ENCODE measurements around the gene KAT6B.
A peak's percentile ranks its signal among the peaks of the same experiment; 100 is the strongest.

The KAT6B gene

GRCh38 chr10:75018686-75019307, 192.4 kb downstream of the KAT6B start:
- no peak for DNase-seq (ENCODE audit: low read depth)
- no peak overlapping the region for H3K4me3 ChIP-seq (ENCODE audit: low read length)
- no peak for TF ChIP-seq CTCF (IDR thresholded peaks at IDR 0.05; ENCODE audit: insufficient read depth, low read depth, low read length, missing control alignments)

DNA sequence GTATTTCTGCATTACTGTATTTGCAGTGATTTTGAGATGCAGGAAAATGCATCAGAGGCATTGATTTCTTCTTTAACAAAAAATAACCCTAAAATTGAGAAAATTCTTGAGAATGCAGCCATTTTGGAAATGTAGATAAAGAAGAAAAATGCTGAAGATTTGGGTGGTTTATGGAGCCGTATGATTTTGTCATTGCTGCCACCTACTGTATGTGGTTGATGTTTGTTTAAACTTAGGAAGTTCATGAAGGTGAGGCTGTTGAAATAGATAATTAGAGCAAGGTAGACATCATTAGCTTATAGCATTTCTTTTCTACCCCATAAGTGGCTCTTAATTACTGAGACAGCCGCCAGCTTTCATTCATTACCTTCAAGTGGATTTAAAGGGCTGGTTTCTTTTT, 193.0 kb downstream of the KAT6B start:
- peak; percentile 48 for TF ChIP-seq CTCF (IDR thresholded peaks at IDR 0.05; ENCODE audit: insufficient read depth, low read depth, low read length, missing control alignments)
- H3K4me3 ChIP-seq (ENCODE audit: low read length): no peak overlapping the region
- peak; percentile 41 for DNase-seq (ENCODE audit: low read depth)

DNA sequence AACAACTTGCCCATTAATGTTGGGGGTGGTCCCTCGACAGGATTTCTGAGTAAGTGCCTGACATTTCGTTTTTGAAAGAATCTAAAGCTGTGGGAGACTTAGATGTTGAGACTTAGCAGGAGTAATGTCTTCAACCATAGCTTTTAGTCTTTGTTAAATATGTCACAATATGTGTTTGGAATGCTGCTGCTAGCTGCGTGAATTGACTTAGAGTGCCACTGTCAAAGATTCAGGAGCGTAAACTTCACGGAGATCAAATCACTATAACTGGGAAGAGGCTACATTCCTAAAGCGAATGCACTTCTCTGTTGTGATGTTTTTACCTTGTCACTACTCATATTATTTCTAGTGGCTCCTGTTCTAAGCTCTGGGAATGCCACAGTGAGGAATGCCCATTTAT, 193.8 kb downstream of the KAT6B start:
- no peak overlapping the region for H3K4me3 ChIP-seq (ENCODE audit: low read length)
- DNase-seq (ENCODE audit: low read depth): no peak
- no peak for TF ChIP-seq CTCF (IDR thresholded peaks at IDR 0.05; ENCODE audit: insufficient read depth, low read depth, low read length, missing control alignments)

DNA sequence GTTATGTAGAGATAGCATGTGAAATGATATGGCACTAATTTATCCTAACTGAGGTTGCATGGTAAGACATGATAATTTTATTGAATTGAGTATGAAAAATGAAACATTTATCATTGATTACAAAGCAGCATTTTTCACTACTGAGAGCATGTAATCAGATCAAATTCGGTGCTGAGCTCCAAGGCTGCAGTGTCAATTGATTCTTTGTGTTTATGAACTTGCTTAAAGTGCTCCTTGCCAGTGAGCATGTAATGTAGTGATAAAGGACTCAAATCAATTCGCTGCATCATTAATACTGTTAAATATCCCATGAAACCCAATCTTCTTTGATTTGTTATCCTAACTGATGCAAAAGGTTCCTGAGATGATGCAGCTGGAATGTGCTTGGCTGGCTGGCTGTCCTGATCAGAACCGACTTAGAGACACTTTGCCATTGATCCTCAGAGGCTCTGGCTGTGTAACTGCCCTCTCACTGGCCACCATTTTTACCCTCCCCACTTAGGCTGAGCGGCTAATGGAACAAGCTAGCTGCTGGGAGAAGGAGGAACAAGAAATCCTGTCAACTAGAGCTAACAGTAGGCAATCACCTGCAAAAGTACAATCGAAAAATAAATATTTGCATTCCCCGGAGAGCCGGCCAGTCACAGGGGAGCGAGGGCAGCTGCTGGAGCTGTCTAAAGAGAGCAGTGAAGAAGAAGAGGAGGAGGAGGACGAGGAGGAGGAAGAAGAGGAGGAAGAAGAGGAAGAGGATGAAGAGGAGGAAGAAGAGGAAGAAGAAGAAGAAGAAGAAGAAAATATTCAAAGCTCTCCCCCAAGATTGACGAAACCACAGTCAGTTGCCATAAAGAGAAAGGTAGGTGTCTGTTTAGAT, 195.2 kb downstream of the KAT6B start:
- H3K4me3 ChIP-seq (ENCODE audit: low read length): no peak overlapping the region

GRCh38 chr10:75023074-75023473, 196.7 kb downstream of the KAT6B start:
- H3K4me3 ChIP-seq (ENCODE audit: low read length): no peak overlapping the region
- no peak for DNase-seq (ENCODE audit: low read depth)
- no peak for TF ChIP-seq CTCF (IDR thresholded peaks at IDR 0.05; ENCODE audit: insufficient read depth, low read depth, low read length, missing control alignments)

More for the DNA sequence above, 195.2 kb downstream of the KAT6B start:
- no peak for TF ChIP-seq CTCF (IDR thresholded peaks at IDR 0.05; ENCODE audit: insufficient read depth, low read depth, low read length, missing control alignments)
- DNase-seq (ENCODE audit: low read depth): no peak

DNA sequence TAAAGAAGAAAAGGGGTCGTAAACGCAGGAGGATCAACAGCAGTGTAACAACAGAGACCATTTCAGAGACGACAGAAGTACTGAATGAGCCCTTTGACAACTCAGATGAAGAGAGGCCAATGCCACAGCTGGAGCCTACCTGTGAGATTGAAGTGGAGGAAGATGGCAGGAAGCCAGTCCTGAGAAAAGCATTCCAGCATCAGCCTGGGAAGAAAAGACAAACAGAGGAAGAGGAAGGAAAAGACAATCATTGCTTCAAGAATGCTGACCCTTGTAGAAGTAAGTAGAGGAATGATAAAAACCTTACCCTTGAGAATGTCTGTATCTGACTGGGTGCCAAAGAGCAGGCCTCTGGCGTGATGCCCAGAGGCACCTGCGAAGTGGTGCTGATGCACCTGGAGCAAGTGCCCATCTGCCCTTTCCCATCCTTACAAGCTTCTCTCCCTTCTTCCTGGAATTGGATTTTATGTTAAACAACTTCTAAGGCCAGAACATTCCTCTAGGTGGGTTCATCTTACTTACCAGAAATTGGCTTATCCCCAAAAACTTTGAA, 198.6 kb downstream of the KAT6B start:
- no peak for DNase-seq (ENCODE audit: low read depth)
- TF ChIP-seq CTCF (IDR thresholded peaks at IDR 0.05; ENCODE audit: insufficient read depth, low read depth, low read length, missing control alignments): no peak
- H3K4me3 ChIP-seq (ENCODE audit: low read length): no peak overlapping the region

Measured in epithelial cell of esophagus (primary cell).